ENCODE measurements around the gene BNIP3. TPM values are rescaled to one million over a fixed set of nuclear protein-coding genes. Genes with fewer than 3 reads are reported as not detected.
"Not testable (repeated sequence)": the region's sequence is repeated elsewhere in the genome, so short reads cannot be mapped to it uniquely, and the experiment has no call there.

Gene BNIP3
- total and polyA plus RNA-seq, 4 donors: 55.5 to 78.4 (median 70.6) TPM

GRCh38 chr10:131920693-131921092, 61.0 kb downstream of the BNIP3 start:
- no peaks in the 10 kb centered on the region for H3K36me3 ChIP-seq (ENCODE audit: control insufficient read depth, insufficient read depth, low read length)
- H3K4me3 ChIP-seq (ENCODE audit: low read depth, low read length): no peak overlapping the region
- H3K27ac ChIP-seq (ENCODE audit: low read depth, low read length): no peak overlapping the region
- peaks cover 17% of the 10 kb centered on the region for H3K4me1 ChIP-seq (ENCODE audit: control insufficient read depth, insufficient read depth, low read length)
- DNase-seq (ENCODE audit: low read depth in 4 of 6, low spot score in 6 of 6): no peak
- 94% methylated on average over 5 of the region's 5 CpGs for WGBS (ENCODE audit: insufficient coverage)
- peaks cover 6% of the 10 kb centered on the region for H3K9me3 ChIP-seq (ENCODE audit: control insufficient read depth, insufficient read depth, low read length)
- no peaks in the 10 kb centered on the region for H3K27me3 ChIP-seq (ENCODE audit: control insufficient read depth, insufficient read depth, low read length)

- 96% methylated on average over 7 of the region's 11 CpGs for WGBS (ENCODE audit: insufficient coverage)
- Histone ChIP-seq H3K4me1 (ENCODE audit: control insufficient read depth, insufficient read depth, low read length) (peaks cover 17% of the 10 kb centered on the region), H3K36me3 (ENCODE audit: control insufficient read depth, insufficient read depth, low read length) (no peaks in the 10 kb centered on the region), H3K27me3 (ENCODE audit: control insufficient read depth, insufficient read depth, low read length) (no peaks in the 10 kb centered on the region), H3K9me3 (ENCODE audit: control insufficient read depth, insufficient read depth, low read length) (peaks cover 2% of the 10 kb centered on the region), H3K4me3 (ENCODE audit: low read depth, low read length) (no peak overlapping the region), H3K27ac (ENCODE audit: low read depth, low read length) (no peak overlapping the region)
- no peak for DNase-seq (ENCODE audit: low read depth in 4 of 6, low spot score in 6 of 6)
Measured at GRCh38 chr10:131920151-131920550, 61.6 kb downstream of the BNIP3 start.

- not testable (repeated sequence) for H3K27ac ChIP-seq (ENCODE audit: low read depth, low read length); H3K36me3 ChIP-seq (ENCODE audit: control insufficient read depth, insufficient read depth, low read length); H3K27me3 ChIP-seq (ENCODE audit: control insufficient read depth, insufficient read depth, low read length); DNase-seq (ENCODE audit: low read depth in 4 of 6, low spot score in 6 of 6); H3K4me3 ChIP-seq (ENCODE audit: low read depth, low read length); H3K9me3 ChIP-seq (ENCODE audit: control insufficient read depth, insufficient read depth, low read length)
- peaks cover 17% of the 10 kb centered on the region for H3K4me1 ChIP-seq (ENCODE audit: control insufficient read depth, insufficient read depth, low read length)
- 95% methylated on average over 14 of the region's 14 CpGs for WGBS (ENCODE audit: insufficient coverage)
Measured at GRCh38 chr10:131919461-131919860, 62.3 kb downstream of the BNIP3 start.

Other genes with a start within 250 kb of the BNIP3 start
- 10 to 100 TPM; 41.4 to 51.6 TPM for gene PPP2R2D, start 80.9 kb downstream of the BNIP3 start, total RNA-seq
- 10 to 100 TPM; 54.6 to 55.9 TPM for gene PPP2R2D, start 80.9 kb downstream of the BNIP3 start, polyA plus RNA-seq (ENCODE audit: insufficient read length in 2 of 2)
- 1 to 10 TPM; 1.4 to 4.5 TPM for gene JAKMIP3, start 84.0 kb upstream of the BNIP3 start, total RNA-seq
- 1 to 10 TPM; 6.1 to 7.2 TPM for gene JAKMIP3, start 84.0 kb upstream of the BNIP3 start, polyA plus RNA-seq (ENCODE audit: insufficient read length in 2 of 2)
- 10 to 100 TPM; 21.3 to 22.1 TPM for gene DPYSL4, start 205.0 kb upstream of the BNIP3 start, total RNA-seq
- gene DPYSL4, start 205.0 kb upstream of the BNIP3 start, polyA plus RNA-seq (ENCODE audit: insufficient read length in 2 of 2): 10 to 100 TPM; 96.1 to 97.6 TPM